ENCODE data around the gene RPS6KA2.

RPS6KA2 gene

GRCh38 chr6:166556863-166557322, 70.2 kb downstream of the RPS6KA2 start:
- DNase-seq (ENCODE audit: low read depth), result no peak
- no peak for TF ChIP-seq CTCF (IDR thresholded peaks at IDR 0.05; ENCODE audit: low read depth, low read length, missing control alignments)
- H3K4me3 ChIP-seq (ENCODE audit: low read depth, low read length), result no peak overlapping the region

- no peak for TF ChIP-seq CTCF (IDR thresholded peaks at IDR 0.05; ENCODE audit: low read depth, low read length, missing control alignments)
- no peak for DNase-seq (ENCODE audit: low read depth)
- H3K4me3 ChIP-seq (ENCODE audit: low read depth, low read length), result no peak overlapping the region
Observed at GRCh38 chr6:166556336-166556735, 70.7 kb downstream of the RPS6KA2 start.

- no peak for DNase-seq (ENCODE audit: low read depth)
- no peak overlapping the region for H3K4me3 ChIP-seq (ENCODE audit: low read depth, low read length)
- TF ChIP-seq CTCF (IDR thresholded peaks at IDR 0.05; ENCODE audit: low read depth, low read length, missing control alignments), result no peak
Observed at GRCh38 chr6:166555086-166555485, 72.0 kb downstream of the RPS6KA2 start.

GRCh38 chr6:166554316-166554715, 72.7 kb downstream of the RPS6KA2 start:
- no peak for DNase-seq (ENCODE audit: low read depth)
- TF ChIP-seq CTCF (IDR thresholded peaks at IDR 0.05; ENCODE audit: low read depth, low read length, missing control alignments), result no peak
- no peak overlapping the region for H3K4me3 ChIP-seq (ENCODE audit: low read depth, low read length)

GRCh38 chr6:166553563-166554271, 73.3 kb downstream of the RPS6KA2 start:
- no peak for TF ChIP-seq CTCF (IDR thresholded peaks at IDR 0.05; ENCODE audit: low read depth, low read length, missing control alignments)
- no peak for DNase-seq (ENCODE audit: low read depth)
- H3K4me3 ChIP-seq (ENCODE audit: low read depth, low read length), result no peak overlapping the region

- no peak for TF ChIP-seq CTCF (IDR thresholded peaks at IDR 0.05; ENCODE audit: low read depth, low read length, missing control alignments)
- no peak overlapping the region for H3K4me3 ChIP-seq (ENCODE audit: low read depth, low read length)
- no peak for DNase-seq (ENCODE audit: low read depth)
Observed at GRCh38 chr6:166552600-166552999, 74.5 kb downstream of the RPS6KA2 start.

Data from GM12864 (cell line).